GM21526 (cell line): ENCODE measurements around the gene GOLGA7B.

Experiments
- ATAC-seq: cut with Tn5 transposase; IDR thresholded peaks from one replicate; pipeline ENCODE4 v1.9.1; 2021; ENCODE audit warnings: moderate library complexity; ENCODE audit not compliant: unreplicated experiment, low FRiP score

Gene GOLGA7B

DNA sequence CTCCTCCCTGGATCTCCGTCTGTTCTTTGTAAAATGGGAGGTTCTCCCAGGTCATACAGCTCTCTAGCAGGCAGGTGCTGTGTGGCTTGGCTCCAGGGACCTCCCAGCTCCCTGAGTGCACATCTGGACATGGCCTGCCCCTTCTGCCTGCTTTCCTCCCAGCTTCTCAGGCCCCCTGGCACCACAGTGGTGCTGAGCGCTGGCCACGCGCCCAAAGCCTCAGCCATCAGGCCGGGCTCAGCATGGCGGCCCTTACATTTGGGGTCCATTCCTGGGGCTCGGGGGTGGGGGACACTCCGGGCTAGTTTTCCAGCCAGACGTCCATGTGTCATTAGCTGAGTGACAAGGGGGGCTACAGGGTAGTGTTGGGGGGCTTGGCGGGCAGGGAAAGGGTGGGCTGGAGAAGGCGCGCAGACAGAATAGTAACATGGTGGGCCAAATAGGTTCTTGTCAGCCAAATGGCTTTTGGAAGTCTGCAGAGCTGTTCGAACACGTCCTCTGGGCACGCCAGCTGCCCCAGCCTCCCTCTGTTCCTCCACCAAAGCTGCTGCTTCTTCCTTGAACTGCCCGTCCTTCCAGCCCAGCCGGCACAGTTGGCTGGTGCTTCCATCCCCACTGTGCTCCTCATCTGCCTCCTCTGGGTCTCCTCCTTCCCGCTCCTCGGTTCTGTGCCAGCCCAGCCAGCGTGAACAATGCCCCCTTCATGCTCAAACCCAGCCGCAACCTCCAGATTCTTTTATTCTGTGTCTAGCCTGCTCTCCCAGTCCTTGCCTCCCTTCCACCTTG lies 65.9 kb downstream of the GOLGA7B start:
- no peak for ATAC-seq

DNA sequence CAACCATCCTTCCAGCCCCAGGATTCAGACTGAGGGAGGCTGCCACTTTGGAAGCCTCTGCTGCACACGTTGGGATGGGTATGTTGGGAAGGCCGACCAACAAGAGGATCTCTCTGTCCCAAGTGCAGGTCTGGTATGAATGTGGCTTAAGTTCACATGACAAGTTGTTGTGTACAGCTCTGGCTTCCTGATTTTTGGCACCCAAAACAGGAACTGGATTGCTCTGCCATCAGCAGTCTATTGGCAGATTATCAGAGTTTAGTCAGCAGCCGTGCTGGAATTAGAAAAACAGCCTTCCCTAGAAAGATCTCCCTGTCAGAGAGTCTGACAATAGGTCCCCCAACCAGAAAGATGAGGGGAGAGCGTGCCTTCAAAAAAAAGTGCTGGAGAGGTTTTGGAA lies 66.9 kb downstream of the GOLGA7B start:
- ATAC-seq: no peak

DNA sequence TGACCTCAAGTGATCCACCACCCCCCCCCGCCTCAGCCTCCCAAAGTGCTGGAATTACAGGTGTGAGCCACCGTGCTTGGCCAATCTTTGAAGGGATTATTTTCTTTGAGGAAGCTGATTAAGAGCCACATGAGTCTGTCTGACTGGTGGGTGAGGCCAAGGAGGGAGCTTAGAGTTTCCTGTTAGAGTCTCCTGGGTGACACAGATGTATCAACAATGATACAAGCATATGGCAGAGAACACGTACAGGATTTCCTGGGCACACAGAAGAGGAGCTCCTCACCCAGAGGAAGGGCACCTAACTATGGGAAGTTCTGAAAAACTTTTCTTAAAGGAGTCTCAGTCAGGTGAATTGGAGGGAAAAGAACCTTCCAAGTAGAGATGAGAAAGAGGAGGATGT lies 69.4 kb downstream of the GOLGA7B start:
- no peak for ATAC-seq

DNA sequence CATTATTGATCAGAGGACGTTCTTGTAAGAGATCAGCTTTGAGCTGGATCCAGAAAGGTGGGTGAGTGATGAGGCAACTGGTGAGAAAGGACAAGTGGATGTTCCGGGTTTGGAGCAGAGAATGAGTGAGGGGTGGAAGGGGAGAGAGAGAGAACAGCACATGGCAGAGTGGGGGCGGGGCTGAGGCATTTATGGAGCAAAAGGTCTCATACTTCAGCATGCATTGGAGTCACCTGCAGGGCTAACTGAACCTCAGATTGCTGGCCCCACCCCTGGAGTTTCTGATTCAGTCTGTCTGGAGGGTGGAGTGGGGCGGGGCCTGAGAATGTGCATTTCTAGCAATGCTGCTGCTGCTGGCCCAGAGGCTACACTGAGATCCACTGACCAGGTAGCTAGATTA lies 71.2 kb downstream of the GOLGA7B start:
- no peak for ATAC-seq
